ENCODE measurements around the gene SOD3.

SOD3 gene

GRCh38 chr4:24799544-24800324 lies 4.4 kb downstream of the SOD3 start:
- intact Hi-C loops (cut with DNase I), result no loop called here
- DNase-seq, result peak in 2 of 42 donors; percentile 14 to 20

- peak in 2 of 42 donors; percentile 24 to 62 for DNase-seq
- intact Hi-C loops (cut with DNase I), result no loop called here
These were observed 5.0 kb downstream of the SOD3 start for GRCh38 chr4:24800325-24800895.

- intact Hi-C loops (cut with DNase I), result no loop called here
- peak in 1 of 42 donors; percentile 33 for DNase-seq
These were observed 5.9 kb downstream of the SOD3 start for GRCh38 chr4:24801136-24801855.

- DNase-seq, result peak in 1 of 42 donors; percentile 37
- intact Hi-C loops (cut with DNase I), result no loop called here
These were observed 7.3 kb downstream of the SOD3 start for GRCh38 chr4:24802648-24803047.

GRCh38 chr4:24805067-24805466 lies 9.7 kb downstream of the SOD3 start:
- DNase-seq, result peak in 1 of 42 donors; percentile 35

GRCh38 chr4:24805566-24805965 lies 10.2 kb downstream of the SOD3 start:
- peak in 1 of 42 donors; percentile 12 for DNase-seq
- intact Hi-C loops (cut with DNase I), result no loop called here

More at GRCh38 chr4:24805067-24805466, 9.7 kb downstream of the SOD3 start:
- intact Hi-C loops (cut with DNase I), result no loop called here

DNA sequence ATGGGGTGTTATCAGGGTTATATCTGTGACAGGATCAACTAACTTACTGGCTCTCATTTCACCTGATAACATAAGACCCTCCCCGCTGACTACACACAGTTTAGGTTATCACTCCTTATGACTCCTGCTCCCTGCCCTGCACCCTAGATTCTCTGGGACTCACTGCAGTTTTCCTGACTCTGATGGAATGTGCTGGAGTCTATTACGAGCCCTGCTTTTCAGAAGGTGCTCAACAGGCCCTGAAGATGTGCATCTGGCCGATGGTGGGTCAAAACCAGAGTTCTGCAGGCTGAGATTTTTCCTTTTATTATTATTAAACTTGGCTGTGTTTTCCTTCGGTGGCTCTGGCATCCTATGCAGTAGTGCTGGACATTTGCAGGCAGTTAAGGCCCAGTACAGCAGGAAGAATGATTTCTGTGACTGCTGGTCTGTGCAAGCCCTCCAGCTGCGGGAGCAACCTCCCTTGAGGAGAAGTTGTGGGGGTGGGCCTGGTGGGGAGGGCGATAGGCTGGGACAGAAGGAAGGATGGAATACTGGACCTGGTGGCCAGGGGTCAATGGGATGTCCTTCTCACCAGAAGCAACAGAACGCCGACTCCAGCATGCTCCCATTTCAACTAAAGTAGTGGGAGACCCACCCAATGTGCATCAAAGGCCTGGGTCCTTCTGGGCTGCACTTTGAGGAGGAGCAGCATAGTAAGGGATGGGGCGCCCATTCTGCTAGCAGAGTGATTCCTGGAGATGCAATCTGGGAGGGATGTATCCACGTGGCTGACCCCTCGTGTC lies 11.0 kb downstream of the SOD3 start:
- intact Hi-C loops (cut with DNase I), result no loop called here
- DNase-seq, result peak in 1 of 42 donors; percentile 34

DNA sequence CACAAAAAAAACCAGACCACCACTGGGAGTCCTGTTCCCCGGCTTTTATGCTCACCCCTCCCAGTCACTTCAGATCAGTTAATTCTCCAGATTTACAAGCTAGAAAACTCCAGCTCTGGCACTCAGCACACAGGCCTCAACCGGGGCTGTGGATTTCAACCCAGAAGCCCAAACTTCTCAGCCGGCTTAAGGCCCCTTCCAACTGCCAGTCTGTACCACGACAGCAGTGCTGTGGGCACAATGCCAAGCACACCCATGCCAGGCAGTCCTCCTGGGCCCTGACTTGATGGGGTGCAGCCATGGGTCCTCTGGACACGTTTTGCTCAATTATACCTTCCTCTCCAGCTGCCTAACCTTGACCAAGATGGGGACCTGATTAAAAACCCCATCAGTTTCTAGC lies 12.2 kb downstream of the SOD3 start:
- DNase-seq, result peak in 2 of 42 donors; percentile 22 to 43
- intact Hi-C loops (cut with DNase I), result no loop called here

GRCh38 chr4:24808261-24808660 lies 12.9 kb downstream of the SOD3 start:
- DNase-seq, result peak in 1 of 42 donors; percentile 31
- intact Hi-C loops (cut with DNase I), result no loop called here

DNA sequence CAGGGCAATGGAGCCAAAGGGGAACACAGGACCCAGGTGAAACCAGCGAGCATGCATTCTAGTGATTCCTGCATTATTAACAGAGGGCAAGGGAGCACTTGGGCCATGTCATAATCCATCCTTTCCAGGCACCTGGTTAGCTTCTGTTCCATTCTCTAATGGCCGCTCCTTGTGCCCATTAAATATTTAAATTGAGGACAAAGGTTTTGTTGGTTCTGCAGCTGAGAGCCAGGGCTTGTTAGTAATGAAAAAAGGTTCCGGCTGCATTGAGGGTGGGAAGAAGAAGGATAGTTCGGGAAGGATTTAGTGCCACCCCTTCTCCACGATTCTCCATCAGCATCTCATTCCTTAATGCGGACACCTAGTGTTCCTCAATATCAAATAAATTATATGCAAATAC lies 13.6 kb downstream of the SOD3 start:
- intact Hi-C loops (cut with DNase I), result no loop called here
- no peak for DNase-seq

GRCh38 chr4:24809376-24809775 lies 14.0 kb downstream of the SOD3 start:
- intact Hi-C loops (cut with DNase I), result no loop called here
- DNase-seq, result peak in 1 of 42 donors; percentile 48

GRCh38 chr4:24809815-24810405 lies 14.5 kb downstream of the SOD3 start:
- DNase-seq, result peak in 2 of 42 donors; percentile 20 to 21
- intact Hi-C loops (cut with DNase I), result no loop called here

DNA sequence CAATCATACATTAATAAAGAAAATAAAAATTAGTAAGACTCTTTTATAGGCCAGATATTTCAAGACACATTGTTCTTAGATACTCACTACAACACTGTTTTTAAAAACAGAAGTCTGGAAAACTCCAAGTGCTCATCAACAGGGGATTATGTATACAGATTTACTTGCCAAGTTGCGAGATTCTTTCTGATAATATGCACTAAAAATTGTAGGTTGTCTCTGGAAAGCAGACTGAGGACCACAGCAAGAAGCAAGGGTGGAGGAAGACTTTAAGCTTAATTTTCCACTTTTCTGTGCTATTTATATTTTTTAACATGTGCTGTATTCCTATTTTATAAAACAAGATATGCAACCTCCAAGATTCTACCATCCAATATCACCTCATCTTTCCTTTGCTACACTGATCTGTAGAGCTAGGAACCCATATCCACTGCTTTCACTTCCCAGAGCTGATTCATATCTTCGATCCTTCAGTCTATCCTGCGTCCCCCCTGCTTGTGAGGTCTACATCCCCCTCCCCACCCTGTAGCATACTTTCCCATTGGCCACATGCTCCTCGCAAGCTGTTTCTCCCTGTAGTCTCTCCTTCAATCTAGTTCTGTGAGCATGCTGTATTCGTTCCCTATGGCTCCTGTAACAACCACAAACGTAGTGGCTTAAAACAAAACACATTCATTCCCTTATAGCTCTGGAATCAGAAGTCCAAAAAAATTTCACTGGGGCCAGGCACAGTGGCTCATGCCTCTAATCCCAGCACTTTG lies 15.7 kb downstream of the SOD3 start:
- intact Hi-C loops (cut with DNase I), result no loop called here
- no peak for DNase-seq

- intact Hi-C loops (cut with DNase I), result no loop called here
- no peak for DNase-seq
These were observed 18.4 kb downstream of the SOD3 start for GRCh38 chr4:24813732-24814131.

DNA sequence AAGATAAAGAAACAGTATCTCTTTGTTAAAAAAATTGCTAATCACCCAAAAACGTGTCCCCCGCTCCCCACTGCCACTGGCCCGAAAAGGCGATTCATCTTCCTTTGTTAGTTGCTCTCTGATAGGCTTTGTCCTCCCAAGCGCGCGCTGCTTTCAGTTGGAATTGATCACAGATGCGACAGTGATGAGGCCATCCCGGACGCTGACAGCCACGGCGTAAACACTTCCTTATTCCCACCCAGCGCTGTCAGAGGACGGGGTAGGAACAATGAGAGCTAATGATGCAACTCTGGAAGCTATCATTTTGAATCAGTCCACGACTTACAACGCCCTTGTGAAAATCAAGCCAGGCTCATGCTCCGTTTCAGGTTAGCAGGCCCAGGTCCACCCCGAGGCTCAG lies 21.4 kb downstream of the SOD3 start:
- DNase-seq, result peak in 35 of 42 donors; percentile 24 to 89 (median 57)
- intact Hi-C loops (cut with DNase I), result no loop called here

GRCh38 chr4:24820541-24820940 lies 25.2 kb downstream of the SOD3 start:
- intact Hi-C loops (cut with DNase I), result no loop called here
- no peak for DNase-seq

DNA sequence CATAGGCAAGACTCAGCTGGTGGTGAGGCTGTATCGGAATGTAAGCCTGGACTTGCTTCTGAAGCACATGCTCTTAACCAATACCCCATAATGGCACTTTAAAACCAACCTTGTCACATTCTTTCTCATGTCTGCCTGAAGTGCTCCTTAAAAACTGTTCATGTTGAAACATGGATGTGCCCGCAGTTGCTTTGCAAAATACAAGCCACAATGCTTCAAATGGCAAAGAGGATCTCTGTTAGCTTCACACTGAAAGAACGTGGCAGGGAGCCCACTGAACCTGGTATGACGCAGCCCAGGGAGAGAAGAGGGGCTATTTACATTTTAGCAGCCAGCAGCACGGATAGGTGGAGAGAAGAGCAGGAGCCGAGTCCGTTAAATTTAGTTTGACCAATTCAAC lies 29.3 kb downstream of the SOD3 start:
- intact Hi-C loops (cut with DNase I), result no loop called here

GRCh38 chr4:24831637-24832036 lies 36.3 kb downstream of the SOD3 start:
- intact Hi-C loops (cut with DNase I), result no loop called here
- DNase-seq, result no peak

More for the DNA sequence above, 29.3 kb downstream of the SOD3 start:
- no peak for DNase-seq

All from head of caudate nucleus (tissue), 42 donors.